HL-60/S4 treated with retinoic acid at 250 ng/mL for 4 days and 3 days (cell line): ENCODE data around the gene GRAP2.

ENCODE experiments used
- in situ Hi-C: fragments of 300-500 bp; cut with MboI; formaldehyde crosslinking; loops from 2 replicates; pipeline ENCODE4 v1.7.0; 2022; ENCODE audit warnings: low sequenced_read_pairs

GRAP2 gene

DNA sequence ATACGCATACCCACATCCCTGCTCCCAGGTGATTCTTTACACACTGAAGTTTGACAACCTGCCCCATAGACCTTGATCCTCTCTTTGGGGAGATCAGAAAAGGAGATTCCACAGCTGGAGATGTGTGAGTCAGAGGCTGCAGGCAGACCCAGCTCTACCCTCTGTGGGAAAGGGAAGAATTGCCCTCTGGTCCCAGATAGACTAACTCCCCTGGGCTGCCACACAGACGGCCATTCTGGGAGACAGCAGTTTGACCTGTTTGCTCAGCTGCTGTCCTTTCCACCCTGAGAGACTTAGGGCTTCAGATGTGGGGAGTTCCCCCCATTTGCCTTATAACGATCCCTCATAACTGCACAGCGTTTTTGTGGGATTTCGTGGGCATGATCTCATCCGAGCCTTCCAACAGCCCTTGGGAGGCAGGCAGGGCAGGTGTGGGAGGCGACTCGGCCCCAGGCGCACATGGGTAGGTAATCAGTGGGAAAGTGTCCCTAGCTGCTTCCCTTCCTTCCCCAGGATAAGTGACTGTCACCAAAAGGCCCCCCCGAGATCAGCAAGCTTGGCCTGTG, 107.9 kb downstream of the GRAP2 start:
- in situ Hi-C loops, result no loop called here

DNA sequence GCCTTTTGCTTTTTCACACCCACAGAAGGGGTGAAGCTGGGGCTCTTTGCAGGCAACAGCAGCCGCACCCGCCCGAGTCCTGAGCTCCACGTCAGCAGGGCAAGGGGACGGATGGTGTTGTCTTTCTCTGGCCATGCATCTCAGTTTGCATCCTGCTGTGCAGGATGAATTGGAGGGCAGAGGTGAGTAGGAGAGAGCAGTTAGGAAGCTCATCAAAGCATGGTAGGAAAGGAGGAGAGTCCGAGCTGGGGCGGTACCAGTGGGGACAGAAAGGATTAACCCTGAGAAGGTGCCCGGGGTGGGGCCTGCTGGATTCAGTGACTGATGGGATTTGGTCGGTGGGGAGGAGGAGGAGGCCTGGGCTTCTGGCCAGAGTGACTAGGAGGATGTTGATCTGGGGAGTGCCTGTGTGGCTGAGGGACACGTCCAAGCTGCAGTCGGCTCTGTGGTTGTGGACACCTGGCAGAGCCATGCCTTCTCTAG, 108.4 kb downstream of the GRAP2 start:
- in situ Hi-C loops, result no loop called here

DNA sequence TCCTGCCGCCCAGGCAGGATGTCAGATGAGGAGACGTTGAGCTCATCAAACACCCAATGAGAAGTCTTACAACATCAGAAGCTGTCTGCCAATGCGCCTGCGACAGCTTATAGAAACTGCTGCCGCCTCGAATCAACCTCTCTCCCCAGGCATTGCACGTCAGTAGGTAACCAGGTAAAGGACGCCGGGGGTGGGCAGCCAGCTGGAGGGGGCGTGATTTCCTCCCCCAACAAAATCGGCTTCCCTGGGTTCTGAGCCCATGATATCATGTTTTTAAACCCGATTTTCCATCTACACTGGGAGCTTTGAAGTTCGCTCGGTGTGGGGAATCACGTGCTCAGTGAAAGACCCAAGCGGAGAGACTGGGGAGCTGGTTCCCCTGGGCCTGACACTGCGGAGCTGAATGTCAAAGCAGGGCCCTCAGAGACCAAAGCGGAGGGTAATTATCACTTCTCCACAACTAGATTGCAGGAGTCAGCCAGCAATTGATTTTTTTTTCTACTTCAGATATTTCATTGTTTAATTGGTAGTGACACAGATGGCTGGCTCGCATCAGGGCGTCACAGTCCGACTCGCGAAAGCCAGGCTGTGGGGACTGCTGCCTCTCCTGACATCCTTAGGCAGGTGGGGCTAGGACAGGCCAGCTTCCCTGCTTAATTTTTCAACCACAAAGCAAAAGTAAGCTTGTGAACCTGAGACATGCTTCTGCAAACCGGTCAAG, 109.2 kb downstream of the GRAP2 start:
- in situ Hi-C loops, result no loop called here

DNA sequence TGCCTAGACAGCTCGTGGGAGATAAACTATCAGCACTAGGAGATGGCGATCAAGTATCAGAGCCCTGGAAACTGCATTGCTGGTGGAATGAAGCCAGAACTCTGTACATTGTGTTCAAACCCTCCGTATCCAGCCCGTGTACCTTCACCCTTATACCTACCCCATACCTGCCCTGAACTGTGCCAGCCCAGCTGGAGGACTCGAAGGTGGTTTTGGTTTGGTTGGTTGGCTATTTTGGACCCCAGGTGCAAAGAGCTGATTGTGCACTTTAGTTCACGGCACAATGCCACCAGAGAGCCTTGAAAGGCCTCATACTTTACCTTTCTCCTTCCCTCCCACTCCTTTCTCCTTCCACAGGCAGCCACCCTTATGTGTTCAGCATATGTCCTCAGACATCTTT, 109.9 kb downstream of the GRAP2 start:
- in situ Hi-C loops, result no loop called here

DNA sequence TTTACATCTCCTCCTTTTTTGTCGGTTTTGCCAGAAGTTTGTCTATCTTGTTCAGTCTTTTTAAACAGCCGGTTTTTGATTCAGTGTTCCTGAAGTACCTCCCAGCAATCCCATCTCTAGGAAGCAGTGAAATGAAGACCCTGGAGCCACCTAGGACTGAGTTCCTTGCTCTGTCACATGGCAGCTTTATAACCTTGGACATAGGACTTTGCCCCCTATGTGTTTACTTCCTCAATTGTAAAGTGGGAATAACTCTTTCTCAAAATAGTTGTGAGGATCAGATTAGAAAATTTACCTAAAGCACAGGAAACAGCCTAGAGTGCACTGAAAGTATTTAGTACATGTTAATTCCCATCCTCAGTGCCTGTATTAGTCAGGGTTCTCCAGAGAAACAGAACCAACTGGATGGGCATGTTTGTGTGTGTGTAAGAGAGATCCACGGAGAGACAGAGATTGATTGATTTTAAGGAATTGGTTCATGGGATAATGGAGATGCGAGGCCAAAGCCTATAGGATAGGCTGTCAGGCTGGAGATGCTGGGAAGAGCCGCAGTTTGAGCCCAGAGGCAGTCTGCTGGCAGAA, 113.9 kb downstream of the GRAP2 start:
- in situ Hi-C loops, result no loop called here

DNA sequence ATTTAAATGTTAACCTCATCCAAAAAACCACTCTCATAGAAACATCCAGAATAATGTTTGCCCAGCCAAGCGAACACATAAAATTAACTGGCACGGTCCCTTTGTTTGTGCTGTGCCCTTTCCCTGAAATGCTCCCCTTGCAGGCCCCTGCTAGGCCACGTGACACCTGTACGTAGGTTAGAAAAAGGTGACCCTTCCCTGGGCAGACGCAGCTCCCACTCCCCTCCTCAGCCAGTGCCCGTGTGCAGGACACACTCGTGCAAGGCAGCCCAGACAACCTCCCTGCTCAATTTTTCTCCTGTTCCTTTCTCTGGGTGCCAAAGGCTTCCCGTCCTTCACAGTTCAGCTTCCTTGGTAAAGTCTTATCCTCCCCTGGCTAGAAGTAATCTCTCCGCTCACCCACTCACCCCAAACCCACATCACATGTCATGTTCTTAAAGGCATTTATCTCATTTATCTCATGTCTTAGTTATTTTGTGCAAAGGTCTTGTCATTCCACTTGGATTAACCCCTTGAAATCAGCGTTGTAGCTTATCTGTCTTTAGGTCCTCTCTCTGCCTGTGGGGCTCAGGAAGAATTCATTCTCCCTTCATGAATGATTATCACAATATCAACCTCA, 114.6 kb downstream of the GRAP2 start:
- in situ Hi-C loops, result no loop called here

DNA sequence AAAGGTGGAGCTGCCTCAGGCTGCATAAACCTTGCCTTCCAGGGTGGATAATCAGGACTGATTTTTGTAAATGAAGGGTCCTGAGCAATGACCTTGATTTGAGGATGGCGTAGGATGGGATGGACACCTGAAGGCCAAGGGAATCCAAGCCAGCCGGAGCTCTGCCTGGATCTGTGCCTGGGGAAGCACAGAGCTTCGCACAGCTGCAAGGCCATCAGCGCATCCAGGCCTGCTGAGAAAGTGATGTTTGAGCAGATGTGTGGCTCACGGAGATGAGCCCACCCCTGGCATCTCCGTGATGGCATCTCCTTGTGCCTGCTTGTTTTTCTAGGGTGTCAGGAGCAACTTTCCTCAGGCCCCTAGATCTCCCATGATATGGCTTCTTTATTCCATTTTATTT, 117.2 kb downstream of the GRAP2 start:
- in situ Hi-C loops, result no loop called here

DNA sequence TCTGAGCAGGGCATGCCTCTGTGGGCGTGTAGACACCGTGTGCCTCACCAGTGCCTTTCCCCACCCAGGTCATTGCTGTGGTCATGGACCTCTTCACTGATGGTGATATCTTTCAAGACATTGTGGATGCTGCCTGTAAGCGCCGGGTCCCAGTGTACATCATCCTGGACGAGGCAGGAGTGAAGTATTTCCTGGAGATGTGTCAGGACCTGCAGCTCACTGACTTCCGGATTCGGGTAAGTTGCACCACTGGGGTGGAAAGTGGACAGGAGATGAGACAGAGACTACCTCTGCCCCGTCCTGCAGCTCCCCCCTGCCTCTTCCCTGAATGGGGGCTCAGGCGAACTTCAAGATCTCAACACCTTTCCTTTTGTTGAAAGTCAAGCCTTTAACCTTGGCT, 118.2 kb downstream of the GRAP2 start:
- in situ Hi-C loops, result no loop called here

DNA sequence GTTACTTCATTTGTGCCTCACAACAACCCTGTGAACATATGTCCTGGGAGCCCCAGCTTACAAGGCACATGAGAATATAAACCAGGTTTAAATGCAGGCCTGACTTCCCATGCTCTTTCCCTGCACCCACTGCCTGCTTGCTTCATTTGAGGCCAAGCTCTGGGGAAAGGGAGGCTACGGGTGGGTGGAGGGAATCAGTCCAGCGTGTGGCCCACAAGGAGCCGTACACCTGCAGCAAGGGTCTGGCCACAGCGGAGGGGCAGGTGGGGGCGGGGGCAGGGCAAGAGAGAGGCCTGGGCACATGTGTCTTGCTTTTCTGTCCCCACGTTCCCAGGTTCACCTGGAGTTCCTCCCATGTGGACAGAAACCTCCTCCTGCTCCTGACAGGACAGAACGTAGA, 120.1 kb downstream of the GRAP2 start:
- in situ Hi-C loops, result no loop called here

DNA sequence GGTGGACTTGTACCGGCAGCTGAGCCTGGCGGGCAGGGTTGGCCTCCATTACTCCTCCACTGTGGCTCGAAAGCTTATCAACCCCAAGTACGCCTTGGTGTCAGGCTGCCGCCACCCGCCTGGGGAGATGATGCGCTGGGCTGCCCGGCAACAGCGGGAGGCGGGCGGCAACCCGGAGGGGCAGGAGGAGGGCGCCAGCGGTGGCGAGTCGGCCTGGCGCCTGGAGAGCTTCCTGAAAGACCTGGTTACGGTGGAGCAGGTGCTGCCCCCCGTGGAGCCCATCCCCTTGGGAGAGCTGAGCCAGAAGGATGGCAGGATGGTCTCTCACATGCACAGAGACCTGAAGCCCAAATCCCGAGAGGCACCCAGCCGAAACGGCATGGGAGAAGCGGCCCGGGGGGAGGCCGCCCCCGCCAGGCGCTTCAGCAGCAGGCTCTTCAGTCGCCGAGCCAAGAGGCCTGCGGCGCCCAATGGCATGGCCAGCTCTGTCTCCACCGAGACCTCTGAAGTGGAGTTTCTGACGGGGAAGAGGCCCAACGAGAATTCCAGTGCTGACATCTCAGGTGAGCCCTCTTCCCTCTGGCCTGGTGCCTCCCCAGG, 120.6 kb downstream of the GRAP2 start:
- in situ Hi-C loops, result no loop called here

DNA sequence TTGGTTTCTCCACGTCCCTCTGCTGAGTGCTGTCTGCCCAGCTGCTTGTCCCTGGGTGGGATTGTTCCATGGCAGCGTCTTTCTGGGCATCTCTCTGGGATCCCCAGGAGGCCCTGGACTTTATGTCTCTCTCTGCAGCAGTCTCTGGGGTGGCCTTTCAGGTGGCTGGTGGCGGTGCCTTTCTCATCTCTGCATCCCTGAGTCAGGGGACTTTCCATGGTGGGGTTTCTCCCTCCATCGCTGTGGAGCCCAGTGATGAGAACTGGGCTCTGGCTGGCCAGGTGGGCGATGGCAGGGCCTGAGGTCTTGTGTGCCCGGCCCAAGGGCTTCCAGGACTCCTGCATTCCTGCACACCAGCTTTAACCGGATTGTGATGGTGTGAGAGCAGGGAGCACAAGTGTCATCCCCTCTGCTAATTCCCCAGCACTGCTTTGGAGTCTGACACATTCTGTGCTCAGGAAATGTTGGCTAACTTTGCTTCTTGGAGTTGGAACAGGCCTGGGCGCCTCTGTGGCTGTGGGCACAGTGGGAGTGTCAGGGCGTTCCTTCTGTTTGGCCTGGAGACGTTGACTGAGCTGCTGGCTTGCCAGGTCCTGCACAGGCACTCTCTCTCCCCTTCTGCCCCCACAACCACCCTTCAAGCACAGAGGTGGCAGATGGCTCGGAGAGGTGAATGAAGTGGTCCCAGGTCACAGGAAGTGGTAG, 121.8 kb downstream of the GRAP2 start:
- in situ Hi-C loops, result no loop called here
